Ecto neural progenitor cell (in vitro differentiated cells): Measurements from ENCODE around the gene PRKX.
"Not testable (repeated sequence)": the region's sequence is repeated elsewhere in the genome, so short reads cannot be mapped to it uniquely, and the experiment has no call there.

Experiments used
- DNase-seq: peaks from one replicate; pipeline ENCODE4 v3.0.0-alpha.2; 2018; ENCODE audit warnings: low spot score

PRKX gene

DNA sequence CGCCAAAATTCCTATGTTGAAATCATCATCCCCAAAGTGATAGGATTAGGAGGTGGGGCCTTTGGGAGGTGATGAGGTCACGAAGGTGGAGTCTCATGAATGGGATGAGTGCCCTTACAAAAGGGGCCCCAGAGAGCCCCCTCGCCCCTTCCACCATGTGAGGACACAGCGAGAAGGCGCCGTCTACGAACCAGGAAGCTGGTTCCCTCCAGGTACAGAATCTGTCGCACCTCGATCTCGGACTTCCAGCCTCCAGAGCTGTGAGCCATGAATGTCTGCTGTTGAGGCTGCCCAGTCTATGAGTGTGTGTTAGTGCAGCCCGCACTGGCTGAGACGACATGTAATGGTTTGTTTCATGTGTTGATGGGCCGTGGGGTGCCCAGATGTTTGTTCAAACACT is 60.3 kb downstream of the PRKX start:
- DNase-seq = no peak

GRCh38 chrX:3651277-3651676 is 62.2 kb downstream of the PRKX start:
- no peak for DNase-seq

- no peak for DNase-seq
Measured at GRCh38 chrX:3648084-3648483, 65.4 kb downstream of the PRKX start.

DNA sequence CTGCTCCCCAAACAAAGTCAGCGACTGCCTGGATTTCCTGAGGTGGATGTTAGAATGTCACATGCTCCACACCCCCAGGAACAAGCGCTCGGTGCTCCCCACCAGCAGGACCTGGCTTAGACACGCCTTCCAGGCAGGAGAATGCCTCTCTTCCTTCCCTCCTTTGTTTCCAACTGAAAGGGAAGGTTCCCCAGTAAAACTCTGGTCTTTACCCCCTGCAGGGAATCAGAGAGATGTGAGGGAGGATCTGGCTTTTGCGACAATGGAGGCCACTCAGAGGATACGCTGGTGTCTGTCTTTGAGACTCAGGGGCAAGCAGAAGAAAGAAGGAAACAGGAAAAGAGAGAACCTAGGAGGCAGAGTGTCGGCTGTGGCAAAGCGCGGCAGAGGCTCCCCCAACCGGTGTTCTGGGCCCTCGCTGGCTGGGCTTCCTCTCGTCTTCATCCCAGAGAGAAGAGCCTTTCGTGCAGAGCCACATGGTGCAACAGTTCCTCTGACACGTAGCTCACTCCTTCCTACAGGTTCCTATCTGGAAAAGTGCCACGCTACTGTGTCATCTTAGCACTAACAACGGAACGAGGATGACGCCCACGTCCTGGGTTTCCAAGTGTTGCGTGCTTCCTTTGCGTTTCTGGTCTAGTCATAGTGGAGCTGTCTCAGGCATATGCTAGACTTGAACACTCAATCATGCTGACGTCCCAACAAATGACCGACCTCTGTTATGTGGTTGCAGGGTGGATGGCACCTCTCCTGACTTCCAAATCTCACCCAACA is 73.4 kb downstream of the PRKX start:
- peak; percentile 63 for DNase-seq

- DNase-seq = no peak
Measured at GRCh38 chrX:3639236-3639635, 74.2 kb downstream of the PRKX start.

DNA sequence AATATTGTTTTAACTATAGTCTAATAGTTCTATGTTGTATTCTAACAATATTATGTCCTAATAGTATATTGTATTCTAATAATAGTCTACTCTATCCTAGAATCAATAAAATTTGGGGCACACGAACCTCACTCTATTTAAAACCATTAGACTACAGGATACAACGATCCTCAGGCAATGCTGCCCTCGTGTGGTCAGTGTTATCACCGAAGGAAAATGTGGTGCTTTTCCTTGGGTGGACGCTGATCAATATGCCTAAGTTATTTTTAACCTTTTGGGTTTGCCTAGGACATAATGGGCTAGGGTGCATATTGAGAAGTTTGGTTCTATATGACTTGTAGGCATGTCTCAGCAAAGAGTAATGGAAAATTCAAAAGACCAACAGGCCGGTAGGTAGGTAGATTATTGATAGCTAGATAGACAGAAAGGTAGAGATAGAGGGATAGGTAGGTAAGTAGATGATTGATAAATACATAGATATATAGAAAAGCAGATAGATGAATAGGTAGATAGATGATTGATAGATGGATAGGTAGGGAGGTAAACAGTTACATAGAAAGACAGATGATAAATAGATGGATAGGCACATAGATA is 75.1 kb downstream of the PRKX start:
- DNase-seq = peak; percentile 63

- DNase-seq = no peak
Measured at GRCh38 chrX:3636803-3637202, 76.6 kb downstream of the PRKX start.

- DNase-seq = no peak
Measured at GRCh38 chrX:3631196-3631595, 82.3 kb downstream of the PRKX start.

DNA sequence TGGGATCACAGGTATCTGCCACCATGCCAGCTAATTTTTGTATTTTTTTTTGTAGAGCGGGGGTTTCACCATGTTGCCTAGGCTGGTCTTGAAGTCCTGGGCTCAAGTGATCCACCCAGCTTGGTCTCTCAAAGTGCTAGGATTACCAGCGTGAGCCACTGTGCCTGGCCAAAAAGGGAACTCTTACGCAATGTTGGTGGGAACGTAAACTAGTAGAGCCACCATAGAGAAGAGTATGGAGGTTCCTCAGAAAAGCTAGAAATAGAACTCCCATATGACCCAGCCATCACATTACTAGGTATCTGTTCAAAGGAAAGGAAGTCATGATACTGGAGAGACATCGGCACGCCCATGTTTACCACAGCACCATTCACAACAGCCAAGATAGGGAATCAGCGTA is 85.9 kb downstream of the PRKX start:
- DNase-seq = no peak

- no peak for DNase-seq
Measured at GRCh38 chrX:3621414-3621813, 92.0 kb downstream of the PRKX start.

DNA sequence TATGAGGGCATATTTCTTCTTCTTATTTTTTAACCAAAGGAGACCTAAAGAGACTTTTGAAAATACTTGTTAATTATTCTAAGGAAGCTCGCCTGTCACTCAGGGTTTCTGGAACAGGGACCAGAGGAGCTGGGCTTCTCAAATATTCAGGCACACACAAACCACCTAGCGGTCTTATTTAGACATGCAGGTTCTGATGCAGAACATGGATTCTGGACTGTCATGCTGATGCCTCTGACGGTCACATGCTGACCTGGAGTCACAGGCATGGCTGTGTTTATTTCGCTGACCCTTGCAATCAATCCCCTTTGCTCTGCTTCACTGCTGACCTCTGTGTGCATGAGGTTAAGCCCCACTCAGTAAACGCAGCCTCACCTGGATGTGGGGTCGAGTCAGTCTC is 101.7 kb downstream of the PRKX start:
- DNase-seq = not testable (repeated sequence)

GRCh38 chrX:3609810-3610209 is 103.6 kb downstream of the PRKX start:
- DNase-seq = no peak

- no peak for DNase-seq
Measured at GRCh38 chrX:3603026-3603661, 110.3 kb downstream of the PRKX start.

DNA sequence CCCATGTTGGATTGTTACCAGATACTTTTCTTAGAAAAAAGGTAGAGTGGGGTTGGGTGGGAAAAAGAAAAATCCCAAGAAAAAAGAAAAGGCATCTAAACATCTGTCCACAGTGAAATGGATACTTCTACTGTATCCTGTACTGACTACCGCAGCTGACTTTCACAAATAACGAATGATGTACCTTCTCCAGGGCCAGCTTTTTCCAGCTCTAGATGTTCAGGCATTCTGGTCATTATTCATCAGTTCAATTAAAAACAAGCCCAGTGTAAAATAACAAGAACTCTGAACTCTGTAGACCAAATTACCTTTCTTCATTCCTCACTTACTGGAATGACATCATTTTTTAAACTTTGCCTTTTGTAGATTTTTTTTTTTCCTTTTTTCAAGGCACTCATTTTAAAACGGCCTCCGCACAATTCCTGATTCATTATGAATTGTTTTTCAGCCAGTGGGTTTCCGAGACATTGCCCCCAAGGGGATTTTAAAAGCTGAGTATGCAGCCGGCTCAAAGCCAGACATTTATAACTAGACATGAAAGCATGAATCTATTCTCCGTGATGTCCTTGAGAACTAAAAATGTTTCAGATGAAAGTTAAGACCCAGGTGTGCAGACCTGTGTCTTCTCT is 113.5 kb downstream of the PRKX start:
- DNase-seq = no peak

DNA sequence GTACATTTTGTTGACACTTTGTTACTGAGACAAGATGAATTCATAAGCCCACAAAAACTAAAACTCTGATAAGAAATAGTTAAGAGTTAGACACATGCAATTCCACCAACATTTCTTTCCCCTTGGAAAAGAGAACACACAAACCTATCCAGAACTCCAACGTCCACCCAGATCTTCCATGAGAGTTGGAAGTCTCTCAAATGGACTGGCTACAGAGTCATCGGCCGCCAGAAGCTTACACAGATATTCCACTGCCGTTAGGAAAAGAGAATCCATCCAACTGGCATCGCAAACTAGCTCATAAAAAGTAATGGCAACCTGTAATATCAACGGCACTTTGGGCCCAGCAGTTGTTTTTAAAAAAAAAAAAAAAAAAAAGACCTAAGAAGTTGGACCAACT is 114.7 kb downstream of the PRKX start:
- DNase-seq = no peak

DNA sequence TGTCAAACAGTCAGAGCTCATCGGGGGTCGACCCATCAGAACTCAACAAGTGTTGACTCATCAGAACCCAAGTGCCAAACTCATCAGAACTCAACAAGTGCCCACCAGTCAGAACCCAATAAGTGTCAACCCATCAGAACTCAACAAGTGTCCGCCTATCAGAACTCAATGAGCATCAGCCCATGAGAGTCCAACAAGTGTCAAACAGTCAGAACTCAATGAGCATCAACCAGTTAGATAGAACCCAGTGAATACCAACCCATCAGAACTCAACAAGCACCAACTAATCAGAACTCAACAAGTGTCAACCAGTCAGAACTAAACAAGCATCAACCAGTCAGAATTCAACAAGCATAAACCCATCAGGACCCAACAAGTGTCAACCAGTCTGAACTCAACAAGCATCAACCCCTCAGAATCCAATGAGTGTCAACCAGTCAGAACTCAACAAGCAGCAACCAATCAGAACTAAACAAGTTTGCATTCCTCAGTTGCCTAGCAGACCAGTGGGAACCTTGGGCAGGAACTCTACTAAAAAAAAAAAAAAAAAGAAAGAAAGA is 115.3 kb downstream of the PRKX start:
- DNase-seq = no peak

GRCh38 chrX:3592184-3592583 is 121.3 kb downstream of the PRKX start:
- DNase-seq = peak; percentile 57

- DNase-seq = no peak
Measured at GRCh38 chrX:3589474-3589873, 124.0 kb downstream of the PRKX start.

- DNase-seq = no peak
Measured at GRCh38 chrX:3585719-3586118, 127.7 kb downstream of the PRKX start.

DNA sequence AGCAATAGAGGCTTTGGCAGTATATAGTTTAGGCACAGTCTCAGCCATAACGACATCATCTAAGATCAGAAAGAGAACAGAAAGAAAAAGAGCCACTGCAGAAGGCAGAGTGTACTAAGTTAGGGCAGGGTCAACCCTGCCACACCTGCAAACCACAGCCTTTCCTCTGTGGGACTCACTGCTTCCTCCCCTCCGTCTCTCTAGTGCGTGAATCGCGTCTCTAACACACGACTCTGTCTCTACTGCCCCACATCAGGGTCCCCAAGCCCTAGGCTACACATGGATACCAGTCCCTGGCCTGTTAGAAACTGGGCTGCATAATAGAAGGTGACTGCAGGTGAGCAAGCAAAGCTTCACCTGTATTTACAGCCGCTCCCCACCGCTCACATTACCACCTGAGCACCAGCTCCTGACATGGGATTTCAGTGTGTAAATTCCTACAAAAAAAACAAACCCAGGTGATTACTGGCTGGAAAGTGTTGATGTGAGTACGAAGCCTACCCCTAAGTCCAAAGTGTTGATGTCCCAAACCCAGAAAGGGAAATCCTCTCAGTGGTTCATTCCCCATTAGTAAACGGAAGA is 128.9 kb downstream of the PRKX start:
- no peak for DNase-seq

- DNase-seq = no peak
Measured at GRCh38 chrX:3582451-3582850, 131.0 kb downstream of the PRKX start.

DNA sequence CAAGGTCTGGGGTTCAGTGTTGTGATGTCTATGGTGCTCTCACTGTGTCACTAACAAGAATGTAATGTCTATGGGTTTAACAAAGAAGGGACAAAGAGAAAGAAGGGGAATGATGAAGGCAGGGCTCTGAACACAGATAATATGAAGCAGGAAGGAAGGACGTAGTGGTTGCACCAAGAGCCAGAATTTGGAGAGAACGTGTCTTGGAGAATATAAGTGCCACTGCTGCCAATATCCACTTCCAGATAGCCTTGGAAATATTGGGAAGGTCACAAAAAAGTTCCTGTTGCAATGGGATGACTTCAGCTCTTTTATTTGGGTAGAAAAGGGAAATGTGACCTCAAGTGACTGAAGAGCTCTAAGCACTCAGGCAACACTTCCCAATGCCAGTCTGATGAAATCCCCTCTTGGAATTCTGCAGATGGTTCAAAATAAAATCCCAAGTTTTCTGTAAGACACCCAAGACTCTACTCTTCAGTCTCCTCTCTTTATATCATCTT is 131.8 kb downstream of the PRKX start:
- no peak for DNase-seq
